ENCODE results near the gene VAV3.
"Not testable (repeated sequence)": the region's sequence is repeated elsewhere in the genome, so short reads cannot be mapped to it uniquely, and the experiment has no call there.

The VAV3 gene

GRCh38 chr1:107935396-107936064 lies 29.4 kb downstream of the VAV3 start:
- no peak for DNase-seq

DNA sequence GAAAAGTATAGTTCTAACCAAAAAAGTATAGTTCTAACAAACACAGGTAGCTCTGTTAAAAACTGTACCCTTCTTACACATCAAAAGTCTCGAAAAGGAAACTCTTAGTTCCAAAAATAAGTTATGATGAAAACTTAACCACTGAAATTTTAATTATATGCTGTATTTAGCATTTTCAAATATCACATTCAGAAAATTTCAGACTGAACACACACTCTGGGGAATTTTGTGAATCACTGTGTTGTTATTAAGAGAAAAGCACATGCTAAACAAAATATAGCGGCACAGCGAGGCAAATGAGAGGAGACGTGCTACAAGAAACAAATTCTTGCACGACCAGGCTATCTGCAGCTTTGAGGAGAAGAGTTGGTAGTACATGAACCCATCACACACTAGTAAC lies 30.4 kb downstream of the VAV3 start:
- DNase-seq: no peak

DNA sequence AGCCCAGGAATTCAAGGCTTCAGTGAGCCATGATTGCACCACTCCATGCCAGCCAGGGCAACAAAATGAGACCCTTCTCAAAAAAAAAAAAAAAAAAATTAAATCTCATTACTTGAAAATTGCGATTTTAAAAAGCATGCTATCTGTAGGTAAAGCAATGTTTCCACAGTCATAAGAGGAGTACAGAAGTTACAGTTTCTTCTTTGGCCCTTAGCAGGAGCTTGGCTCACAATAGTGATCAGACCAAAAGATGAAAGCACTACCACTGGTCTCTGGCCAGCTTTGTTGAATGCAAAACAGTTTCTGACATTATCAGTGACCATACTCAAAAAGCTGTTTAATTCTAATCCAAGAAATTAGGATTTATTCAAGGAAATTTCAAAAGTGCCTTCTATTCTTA lies 31.2 kb downstream of the VAV3 start:
- no peak for DNase-seq

DNA sequence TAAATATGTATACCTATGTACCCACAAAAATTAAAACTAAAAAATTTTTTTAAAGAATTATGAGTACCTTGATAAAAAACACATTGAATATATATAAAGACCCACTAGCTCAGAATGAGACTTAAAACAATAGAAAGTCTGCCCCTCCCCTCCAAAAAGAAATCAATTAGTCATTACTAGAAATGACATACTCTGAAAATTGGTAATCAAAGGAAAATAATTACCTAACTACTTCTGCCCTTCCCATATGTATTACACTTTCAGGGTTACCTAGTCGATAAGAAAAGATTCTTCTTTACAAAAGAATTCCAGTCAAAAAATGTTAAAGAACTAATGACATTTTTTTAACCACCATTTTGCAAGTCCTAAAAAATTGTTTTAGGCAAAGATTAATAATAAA lies 34.7 kb downstream of the VAV3 start:
- no peak for DNase-seq

GRCh38 chr1:107927820-107928219 lies 37.2 kb downstream of the VAV3 start:
- no peak for DNase-seq

DNA sequence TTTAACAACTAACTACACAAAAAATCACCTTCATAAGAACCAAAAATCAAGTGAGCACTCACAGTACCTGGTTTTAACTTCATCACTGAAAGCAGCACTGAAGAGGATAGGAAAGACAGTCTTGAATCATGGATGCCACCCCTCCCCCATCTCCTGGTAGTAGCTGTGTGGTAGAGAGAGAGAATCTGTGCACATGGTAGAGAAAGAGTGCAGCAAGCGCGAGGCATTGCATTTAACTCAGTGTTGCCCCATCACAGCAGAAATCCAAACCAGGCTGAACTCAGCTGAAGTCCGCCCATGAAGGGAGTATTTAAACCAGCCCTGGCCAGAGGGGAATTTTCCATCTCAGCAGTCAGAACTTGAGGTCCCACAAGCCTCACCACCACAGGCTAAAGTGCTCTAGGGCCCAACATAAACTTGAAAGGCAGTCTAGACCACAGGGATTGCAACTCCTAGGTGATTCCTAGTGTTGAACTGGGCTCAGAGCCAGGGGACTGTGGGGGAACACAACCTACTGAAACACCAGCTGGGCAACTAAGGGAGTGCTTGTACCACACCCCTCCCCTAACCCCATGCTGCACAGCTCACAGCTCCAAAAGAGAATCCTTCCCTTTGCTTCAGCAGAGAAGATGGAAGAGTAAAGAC lies 38.4 kb downstream of the VAV3 start:
- DNase-seq: no peak

GRCh38 chr1:107925565-107925964 lies 39.4 kb downstream of the VAV3 start:
- DNase-seq: no peak

GRCh38 chr1:107920999-107921398 lies 44.0 kb downstream of the VAV3 start:
- DNase-seq: no peak

DNA sequence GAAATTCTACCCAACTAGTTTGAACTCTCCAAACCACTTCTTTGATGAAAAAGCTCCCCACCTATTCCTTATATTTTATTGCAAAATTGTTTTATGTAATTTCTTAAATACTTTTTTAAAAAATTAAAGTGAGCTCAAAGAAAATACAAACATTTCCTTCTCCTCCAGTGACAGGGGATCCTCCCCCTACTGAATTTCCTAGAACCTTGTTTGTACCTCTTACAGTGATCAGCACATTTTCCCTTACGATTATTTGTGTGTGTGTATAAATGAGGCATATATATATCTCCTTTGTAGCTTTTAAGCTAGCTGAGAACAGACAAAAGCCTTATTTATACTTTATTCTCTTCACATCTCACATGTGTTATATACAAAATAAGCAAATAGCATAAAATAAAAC lies 44.4 kb downstream of the VAV3 start:
- no peak for DNase-seq

DNA sequence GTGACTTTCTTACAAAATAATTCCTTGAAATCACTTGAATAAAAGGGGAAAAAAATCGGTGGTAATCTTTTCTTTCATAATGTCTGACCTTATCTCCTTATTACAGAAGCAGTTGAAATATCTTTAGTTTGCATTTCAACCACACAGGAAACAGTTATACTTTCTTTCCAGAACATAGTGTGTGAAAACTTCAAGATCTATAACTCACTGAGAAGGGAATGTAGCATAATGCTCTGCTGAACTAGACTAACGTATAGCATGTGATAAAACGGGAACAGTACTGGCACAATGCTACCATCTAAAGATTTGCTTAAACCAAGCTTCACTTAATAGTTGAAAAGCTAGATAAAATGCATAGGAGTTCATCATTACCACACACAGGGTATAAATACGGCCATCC lies 45.0 kb downstream of the VAV3 start:
- DNase-seq: peak; percentile 55

DNA sequence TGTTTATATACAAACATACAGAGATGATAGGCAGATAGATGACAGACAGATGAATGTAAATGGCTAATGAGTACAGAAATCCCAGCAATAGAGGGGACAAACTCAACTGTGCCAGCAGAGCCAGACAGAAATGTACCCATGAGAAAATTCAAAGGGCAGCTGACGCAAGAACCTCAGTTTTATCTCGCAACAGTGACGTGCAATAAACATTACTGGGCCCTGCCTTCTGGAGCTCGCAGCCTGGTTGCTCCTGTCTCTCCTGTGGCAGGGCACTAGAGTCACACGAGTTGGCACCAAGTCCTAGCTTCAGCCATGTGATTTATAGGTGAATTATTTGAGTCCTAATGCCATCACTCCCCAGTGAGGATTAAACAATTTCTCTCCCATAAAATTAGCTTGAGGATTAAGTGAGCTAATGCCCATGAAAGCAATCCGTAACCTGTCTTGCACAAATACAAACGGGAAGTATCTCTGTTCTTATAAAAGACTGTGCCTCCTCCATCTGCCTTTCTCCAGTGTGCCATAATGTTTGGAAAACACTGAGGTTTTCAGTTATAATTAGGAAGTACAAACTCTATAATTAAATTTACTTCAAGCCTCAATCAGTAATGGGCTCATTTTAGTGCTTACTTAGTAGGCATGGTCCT lies 50.7 kb downstream of the VAV3 start:
- no peak for DNase-seq

GRCh38 chr1:107912656-107913055 lies 52.3 kb downstream of the VAV3 start:
- no peak for DNase-seq

DNA sequence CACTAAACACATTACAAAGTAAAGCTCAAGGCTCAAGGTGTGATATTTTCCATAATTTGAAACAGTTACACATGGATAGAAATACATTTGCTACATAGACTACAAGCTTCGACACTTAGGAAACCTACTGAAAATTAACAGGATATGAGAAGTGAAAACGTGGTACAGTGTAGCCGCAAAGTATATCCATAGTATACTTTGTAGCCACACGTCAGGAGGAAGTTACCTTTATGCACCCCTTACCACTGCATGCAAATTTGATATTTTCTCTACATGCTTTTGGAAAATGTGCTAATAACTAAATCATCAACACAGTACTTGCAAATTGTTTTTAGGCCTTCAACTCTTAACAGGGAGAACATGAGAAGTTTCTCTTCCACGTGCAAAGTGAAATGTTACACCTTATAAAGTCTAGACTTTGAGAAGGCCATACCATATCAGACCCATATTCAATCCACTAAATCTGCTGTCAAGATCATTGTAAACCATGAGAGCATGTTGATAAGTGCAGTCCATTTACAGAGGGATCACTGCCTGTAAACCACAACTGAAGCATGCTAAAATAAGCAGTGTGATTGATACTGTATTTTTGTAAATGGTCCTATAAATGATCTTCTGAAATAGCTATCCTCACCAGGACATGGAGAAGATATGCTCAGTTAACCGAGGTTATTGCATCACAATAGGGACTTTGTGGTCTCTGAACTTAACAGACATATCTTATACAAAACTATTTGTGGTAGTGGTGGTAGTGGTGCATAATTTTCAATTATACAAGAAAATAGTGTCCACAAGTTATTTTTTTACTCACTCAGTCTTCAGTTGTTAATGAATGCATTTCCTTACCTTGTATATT lies 64.7 kb downstream of the VAV3 start:
- DNase-seq: no peak

DNA sequence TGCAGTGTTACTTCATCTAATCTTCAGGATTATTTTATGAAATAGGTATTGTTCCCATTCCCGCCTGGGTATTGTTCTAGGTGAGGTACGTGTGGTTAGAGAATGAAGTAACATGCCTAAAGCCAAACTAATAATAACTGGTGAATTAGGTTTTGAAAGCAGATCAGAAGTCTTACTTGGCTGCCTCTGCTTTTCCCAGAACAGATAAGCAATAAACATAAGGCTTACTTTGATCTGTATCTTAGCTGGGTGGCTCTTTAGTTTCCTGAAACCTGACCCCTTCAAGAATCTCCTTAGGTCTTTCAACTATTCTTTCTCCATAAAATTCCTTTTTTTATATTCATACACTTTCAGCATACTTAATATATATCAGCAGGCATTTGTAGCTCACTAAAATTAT lies 65.3 kb downstream of the VAV3 start:
- DNase-seq: no peak

DNA sequence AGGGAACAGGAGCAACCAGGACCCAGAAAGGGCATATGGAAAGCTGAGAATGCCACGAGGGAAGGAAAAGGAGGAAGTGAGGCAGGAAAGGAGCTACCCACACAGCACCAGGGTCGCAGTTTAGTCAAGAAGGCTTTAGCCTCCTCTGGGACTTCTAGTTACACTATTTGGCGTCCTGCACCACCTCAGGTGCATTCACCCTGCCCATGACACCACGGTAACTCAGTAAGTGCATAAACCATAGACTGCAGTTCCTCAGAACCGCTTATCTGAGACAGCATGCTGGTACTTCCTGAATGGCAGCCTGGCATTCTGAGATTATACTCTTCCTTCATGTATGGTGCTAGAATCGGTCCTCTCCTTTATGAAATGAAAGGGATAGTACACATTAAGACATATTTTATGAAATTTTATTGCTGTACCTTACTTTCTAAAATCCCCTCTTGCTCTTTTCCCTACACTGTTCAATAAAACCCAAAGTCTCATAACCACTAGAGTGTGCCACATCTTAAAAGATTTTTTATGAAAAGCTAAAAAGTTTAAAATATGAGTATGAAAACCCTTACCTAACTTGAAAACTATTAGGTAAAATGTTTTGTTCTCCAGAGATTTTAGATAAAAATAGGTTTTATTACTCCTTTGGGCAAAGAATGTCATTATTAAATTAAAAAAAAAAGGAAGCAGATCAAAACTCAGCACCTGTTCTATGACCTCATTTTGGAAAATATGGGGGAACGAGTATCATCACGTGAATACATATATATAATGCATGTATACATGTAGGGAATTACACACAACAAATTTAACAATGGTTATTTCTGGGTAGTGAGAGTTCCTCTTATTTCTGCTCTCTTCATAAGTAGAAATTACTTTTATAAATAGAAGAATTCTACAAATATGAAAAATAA lies 67.3 kb downstream of the VAV3 start:
- DNase-seq: peak; percentile 44

DNA sequence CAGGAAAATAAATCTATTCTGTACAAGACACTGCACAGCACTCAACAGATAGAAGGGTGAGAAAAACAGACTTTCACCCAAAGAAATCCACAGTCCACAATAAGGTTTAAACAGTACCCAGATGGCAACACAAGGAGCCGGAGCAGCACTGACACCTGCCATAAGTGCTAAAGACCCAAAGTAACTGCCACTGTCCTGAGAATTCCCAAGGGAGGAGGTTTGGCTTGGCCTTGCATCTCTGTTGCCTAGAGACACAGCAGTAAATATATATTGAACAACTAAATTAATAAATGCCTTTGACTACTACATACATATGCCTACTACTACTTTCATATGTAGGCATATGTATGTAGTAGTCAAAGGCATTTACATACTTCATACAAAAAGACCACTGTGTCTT lies 68.0 kb downstream of the VAV3 start:
- DNase-seq: no peak

DNA sequence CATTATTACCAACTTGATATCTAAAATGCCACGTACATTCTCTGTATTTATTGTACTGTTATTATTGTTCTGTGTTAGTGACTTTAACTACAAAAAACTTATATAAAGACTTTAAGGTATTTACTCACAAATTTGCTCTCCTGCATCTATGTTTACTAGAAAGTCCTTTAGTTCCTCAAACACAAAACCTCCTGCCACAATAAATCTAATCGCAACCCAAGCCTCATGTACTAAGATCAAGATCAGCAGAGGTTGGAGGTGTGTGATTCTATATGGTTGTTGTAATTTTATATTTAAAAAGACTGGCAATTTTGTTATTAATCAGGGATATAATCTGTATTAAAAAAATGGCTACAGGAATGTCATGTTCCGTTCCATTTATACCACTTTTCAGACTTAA lies 68.6 kb downstream of the VAV3 start:
- DNase-seq: no peak

GRCh38 chr1:107895403-107896191 lies 69.4 kb downstream of the VAV3 start:
- no peak for DNase-seq

GRCh38 chr1:107894605-107895004 lies 70.4 kb downstream of the VAV3 start:
- no peak for DNase-seq

DNA sequence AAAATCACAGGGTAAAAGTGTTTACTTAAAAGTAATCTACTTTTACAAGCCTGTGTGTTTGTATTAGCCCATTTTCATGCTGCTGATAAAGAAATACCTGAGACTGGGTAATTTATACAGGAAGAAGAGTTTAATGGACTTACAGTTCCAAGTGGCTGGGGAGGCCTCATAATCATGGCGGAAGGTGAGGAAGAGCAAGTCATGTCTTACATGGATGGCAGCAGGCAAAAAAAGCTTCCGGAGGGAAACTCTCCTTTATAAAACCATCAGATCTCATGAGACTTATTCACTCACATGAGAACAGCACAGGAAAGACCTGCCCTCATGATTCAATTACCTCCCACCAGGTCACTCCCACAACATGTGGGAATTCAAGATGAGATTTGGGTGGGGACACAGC lies 71.6 kb downstream of the VAV3 start:
- not testable (repeated sequence) for DNase-seq

GRCh38 chr1:107889524-107889923 lies 75.5 kb downstream of the VAV3 start:
- DNase-seq: no peak

DNA sequence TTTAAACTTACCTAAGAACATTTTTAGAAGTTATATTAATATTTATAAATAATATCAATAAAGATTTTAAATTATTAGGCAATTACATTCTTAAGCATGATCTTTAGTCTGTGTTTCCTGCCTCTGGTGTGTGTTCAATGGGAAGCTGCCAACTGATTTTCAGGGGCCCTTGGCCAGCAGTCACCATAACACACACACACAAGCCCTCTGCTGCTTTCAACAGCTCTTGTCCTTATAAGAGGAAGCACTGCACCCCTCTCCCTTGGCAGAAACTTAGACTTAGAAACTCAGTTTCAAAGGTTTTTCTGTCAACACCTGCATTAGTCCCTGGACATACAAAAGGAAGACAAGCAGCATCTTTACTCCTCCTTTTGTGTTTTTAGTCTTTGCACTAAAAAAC lies 81.4 kb downstream of the VAV3 start:
- DNase-seq: peak; percentile 31

Measured in GDM1 (cell line).